Activated T-helper 17 cell treated with anti-CD3 and anti-CD28 coated beads, Interleukin-2, amount 50 U/mL, for 72 hours (primary cell): ENCODE data around the gene ZBED1. TPM values are rescaled to one million over a fixed set of nuclear protein-coding genes. Genes with fewer than 3 reads are reported as not detected.
"Not testable (repeated sequence)": the region's sequence is repeated elsewhere in the genome, so short reads cannot be mapped to it uniquely, and the experiment has no call there.

Source experiments
- ATAC-seq: fragments of 150-1000 bp; cut with Tn5 transposase; replicated peaks from 2 replicates; pipeline ENCODE4 v1.10.0; 2021; ENCODE audit warnings: mild to moderate bottlenecking, moderate library complexity
- H3K27ac Mint-ChIP-seq: one replicate; pipeline ENCODE4 v1.8.0; 2022; ENCODE audit warnings: mixed read lengths
- H3K27me3 Mint-ChIP-seq: one replicate; pipeline ENCODE4 v1.8.0; 2022; ENCODE audit warnings: mixed read lengths
- H3K36me3 Mint-ChIP-seq: one replicate; pipeline ENCODE4 v1.8.0; 2022; ENCODE audit warnings: low read depth, mild to moderate bottlenecking, mixed read lengths
- H3K4me1 Mint-ChIP-seq: one replicate; pipeline ENCODE4 v1.8.0; 2022; ENCODE audit warnings: mixed read lengths
- H3K4me3 Mint-ChIP-seq: one replicate; pipeline ENCODE4 v1.8.0; 2022; ENCODE audit warnings: mild to moderate bottlenecking, mixed read lengths
- H3K9me3 Mint-ChIP-seq: one replicate; pipeline ENCODE4 v1.8.0; 2022; ENCODE audit warnings: mixed read lengths
- total RNA-seq, 2 donors: library from RNA; stranded (reverse); gene quantifications; one replicate each; pipeline ENCODE4 v1.2.3, GENCODE V29; 2022

ZBED1 gene
- total RNA-seq, 2 donors from 2014 or later: 27.4 to 37.6 TPM

DNA sequence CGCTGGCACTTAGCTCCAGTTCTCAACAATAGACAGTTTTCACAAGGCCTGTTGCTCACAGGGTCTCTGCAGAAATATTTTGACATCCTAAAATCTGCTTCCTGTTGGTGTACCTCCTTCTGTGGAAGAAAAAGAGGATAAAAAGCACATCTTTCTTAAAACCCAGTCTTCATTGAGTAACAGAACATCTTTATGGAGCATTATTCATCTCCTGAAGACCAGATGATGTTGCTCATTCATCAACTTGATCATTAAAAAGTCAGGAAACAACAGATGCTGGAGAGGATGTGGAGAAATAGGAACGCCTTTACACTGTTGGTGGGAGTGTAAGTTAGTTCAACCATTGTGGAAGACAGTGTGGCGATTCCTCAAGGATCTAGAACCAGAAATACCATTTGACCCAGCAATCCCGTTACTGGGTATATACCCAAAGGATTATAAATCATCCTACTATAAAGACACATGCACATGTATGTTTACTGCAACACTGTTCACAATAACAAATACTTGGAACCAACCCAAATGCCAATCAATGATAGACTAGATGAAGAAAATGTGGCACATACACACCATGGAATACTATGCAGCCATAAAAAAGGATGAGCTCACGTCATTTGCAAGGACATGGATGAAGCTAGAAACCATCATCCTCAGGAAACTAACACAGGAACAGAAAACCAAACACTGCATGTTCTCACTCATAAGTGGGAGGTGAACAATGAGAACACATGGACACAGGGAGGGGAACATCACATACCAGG, 33.7 kb upstream of the ZBED1 start:
- H3K4me1 Mint-ChIP-seq, H3K4me3 Mint-ChIP-seq, H3K9me3 Mint-ChIP-seq, H3K27ac Mint-ChIP-seq, H3K27me3 Mint-ChIP-seq, ATAC-seq, H3K36me3 Mint-ChIP-seq: not testable (repeated sequence)

DNA sequence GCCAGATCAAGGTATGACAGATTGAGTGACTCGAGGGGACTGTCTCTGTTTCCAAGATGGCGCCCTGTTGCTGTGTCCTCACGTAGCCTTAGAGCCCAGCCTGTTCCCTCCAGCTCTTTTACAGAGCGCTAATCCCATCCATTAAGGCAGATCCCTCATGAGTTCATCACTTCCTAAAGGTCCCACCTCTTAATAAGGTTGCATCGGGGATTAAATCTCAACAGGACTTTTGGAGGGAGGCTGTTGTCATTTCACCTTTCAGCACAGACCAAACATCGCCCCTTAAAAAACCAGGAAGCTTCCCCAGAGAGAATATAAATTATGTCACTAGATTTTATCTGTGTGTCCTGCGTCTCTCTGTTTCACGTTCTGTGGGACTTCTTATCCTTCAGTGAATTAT, 32.6 kb upstream of the ZBED1 start:
- H3K9me3 Mint-ChIP-seq: peaks cover 4% of the 10 kb centered on the region
- no peaks in the 10 kb centered on the region for H3K4me1 Mint-ChIP-seq
- H3K4me3 Mint-ChIP-seq: no peak overlapping the region
- H3K27ac Mint-ChIP-seq: no peak overlapping the region
- peaks cover 4% of the 10 kb centered on the region for H3K27me3 Mint-ChIP-seq
- no peaks in the 10 kb centered on the region for H3K36me3 Mint-ChIP-seq
- ATAC-seq: no peak

DNA sequence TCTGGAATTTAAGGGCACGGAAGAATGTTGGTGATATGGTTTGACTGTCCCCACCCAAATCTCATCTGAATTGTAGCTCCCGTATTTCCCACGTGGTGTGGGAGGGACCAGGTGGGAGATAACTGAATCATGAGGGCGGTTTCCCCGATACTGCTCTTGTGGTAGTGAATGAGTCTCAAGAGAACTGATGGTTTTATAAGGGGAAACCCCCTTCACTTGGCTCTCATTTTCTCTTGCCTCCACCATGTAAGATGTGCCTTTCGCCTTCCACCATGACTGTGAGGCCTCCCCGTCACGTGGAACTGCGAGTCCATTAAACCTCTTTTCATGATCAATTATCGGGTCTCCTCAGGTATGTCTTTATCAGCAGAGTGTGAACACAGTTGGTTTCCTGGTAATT, 25.6 kb upstream of the ZBED1 start:
- no peak overlapping the region for H3K27ac Mint-ChIP-seq
- H3K4me3 Mint-ChIP-seq: no peak overlapping the region
- no peaks in the 10 kb centered on the region for H3K9me3 Mint-ChIP-seq
- H3K36me3 Mint-ChIP-seq: no peaks in the 10 kb centered on the region
- peaks cover 29% of the 10 kb centered on the region for H3K27me3 Mint-ChIP-seq
- ATAC-seq: peak; percentile 46
- no peaks in the 10 kb centered on the region for H3K4me1 Mint-ChIP-seq

DNA sequence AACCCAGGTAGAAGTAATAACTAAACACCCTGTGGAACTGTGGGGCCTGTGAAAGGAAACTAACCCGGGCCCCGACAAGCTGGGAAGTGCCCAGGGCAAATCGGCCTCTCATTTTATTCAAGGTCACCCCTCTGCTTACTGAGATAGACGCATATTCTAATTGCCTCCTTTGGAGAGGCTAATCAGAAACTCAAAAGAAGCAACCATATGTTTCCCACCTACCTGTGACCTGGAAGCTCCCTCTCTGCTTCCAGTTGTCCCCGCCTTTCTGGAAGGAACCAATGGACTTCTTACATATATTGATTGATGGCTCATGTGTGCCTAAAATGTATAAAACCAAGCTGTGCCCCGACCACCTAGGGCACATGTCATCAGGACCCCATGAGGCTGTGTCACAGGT, 23.1 kb upstream of the ZBED1 start:
- no peaks in the 10 kb centered on the region for H3K36me3 Mint-ChIP-seq

DNA sequence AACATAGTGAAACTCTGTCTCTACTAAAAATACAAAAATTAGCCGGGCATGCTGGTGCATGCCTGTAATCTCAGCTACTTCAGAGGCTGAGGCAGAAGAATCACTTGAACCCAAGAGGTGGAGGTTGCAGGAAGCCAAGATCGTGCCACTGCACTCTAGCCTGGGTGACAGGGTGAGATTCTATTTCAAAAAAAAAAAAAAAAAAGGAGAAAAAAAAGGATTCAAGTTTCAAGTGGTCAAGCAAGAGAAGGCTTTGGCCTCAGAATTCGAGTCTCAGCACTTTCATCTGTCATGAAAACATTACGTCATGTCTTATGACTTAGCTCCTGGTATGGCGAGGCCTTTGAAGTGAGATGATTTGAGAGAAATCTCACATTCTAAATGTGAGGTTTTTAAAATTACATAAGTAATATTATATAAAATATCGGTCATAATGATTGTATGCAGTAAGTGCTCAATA, 21.2 kb upstream of the ZBED1 start:
- peaks cover 3% of the 10 kb centered on the region for H3K4me1 Mint-ChIP-seq
- H3K4me3 Mint-ChIP-seq: no peak overlapping the region
- no peaks in the 10 kb centered on the region for H3K36me3 Mint-ChIP-seq
- ATAC-seq: no peak
- no peak overlapping the region for H3K27ac Mint-ChIP-seq
- peaks cover 26% of the 10 kb centered on the region for H3K27me3 Mint-ChIP-seq
- no peaks in the 10 kb centered on the region for H3K9me3 Mint-ChIP-seq

More for the DNA sequence above, 23.1 kb upstream of the ZBED1 start:
- ATAC-seq: no peak
- Mint-ChIP-seq H3K4me3 (no peak overlapping the region), H3K27ac (no peak overlapping the region), H3K27me3 (peaks cover 29% of the 10 kb centered on the region), H3K9me3 (no peaks in the 10 kb centered on the region), H3K4me1 (no peaks in the 10 kb centered on the region)

DNA sequence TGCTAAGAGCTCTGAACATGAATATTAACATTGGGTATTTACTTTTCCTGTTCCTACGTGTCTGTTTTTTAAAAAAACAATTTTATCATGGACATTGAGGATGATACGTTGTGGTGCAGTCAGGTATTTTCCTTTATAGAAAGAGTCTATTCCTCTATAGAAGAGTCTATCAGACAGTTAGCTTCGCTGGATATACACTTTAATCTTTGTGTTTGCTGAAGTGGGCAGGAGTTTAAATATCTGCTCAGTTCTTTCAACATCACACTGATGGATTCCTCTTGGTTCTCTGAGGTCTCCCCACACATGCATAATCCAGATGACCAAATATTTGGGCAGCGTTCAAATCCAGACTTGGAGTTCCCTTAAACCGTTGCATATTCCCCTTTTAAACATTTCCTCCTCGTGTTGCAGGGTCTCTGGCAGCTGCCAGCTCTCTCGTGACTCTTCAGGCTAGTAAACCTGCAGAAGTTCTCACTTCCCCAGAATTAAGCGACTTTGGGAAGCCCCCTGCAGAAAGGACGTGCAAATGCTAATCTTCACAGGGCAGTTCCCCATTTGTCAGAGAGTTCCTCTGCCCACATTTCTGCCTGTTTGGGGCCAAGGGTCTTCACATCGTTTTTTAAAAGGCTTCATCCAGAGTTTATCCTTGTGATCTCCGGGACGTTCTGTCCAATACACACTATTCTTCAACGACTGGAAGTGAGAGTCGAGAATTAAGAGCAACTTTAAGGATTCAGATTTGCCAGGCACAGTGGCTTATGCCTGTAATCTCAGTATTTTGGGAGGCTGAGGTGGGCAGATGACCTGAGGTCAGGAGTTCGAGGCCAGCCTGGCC, 20.5 kb upstream of the ZBED1 start:
- Mint-ChIP-seq H3K4me1 (peaks cover 3% of the 10 kb centered on the region), H3K36me3 (no peaks in the 10 kb centered on the region), H3K9me3 (no peaks in the 10 kb centered on the region), H3K4me3 (no peak overlapping the region), H3K27me3 (peaks cover 23% of the 10 kb centered on the region), H3K27ac (no peak overlapping the region)
- ATAC-seq: no peak

DNA sequence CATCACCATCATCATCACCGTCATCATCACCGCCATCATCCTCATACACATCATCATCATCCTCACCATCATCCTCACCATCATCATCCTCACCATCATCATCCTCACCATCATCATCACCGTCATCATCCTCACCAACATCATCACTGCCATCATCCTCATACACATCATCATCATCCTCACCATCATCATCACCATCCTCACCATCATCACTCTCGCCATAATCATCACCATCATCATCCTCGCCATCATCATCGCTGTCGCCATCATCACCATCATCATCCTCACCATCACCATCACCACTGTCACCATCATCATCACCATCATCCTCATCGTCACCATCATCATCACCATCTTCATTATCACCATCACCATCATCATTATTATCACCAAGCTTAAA, 19.8 kb upstream of the ZBED1 start:
- H3K27me3 Mint-ChIP-seq: peaks cover 21% of the 10 kb centered on the region
- H3K4me1 Mint-ChIP-seq: peaks cover 3% of the 10 kb centered on the region
- ATAC-seq: no peak
- no peak overlapping the region for H3K4me3 Mint-ChIP-seq
- H3K36me3 Mint-ChIP-seq: no peaks in the 10 kb centered on the region
- H3K27ac Mint-ChIP-seq: no peak overlapping the region
- H3K9me3 Mint-ChIP-seq: no peaks in the 10 kb centered on the region

DNA sequence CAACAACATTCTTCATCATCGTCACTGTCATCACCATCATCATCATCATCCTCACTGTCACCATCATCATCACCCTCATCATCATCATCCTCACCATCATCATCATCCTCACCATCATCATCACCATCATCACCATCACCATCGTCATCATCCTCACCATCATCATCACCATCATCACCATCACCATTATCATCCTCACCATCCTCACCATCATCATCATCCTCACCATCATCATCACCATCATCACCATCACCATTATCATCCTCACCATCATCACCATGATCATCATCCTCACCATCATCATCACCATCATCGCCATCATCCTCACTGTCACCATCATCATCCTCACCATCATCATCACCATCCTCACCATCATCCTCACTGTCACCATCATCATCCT, 18.9 kb upstream of the ZBED1 start:
- H3K27ac Mint-ChIP-seq, H3K4me3 Mint-ChIP-seq, ATAC-seq, H3K36me3 Mint-ChIP-seq, H3K9me3 Mint-ChIP-seq, H3K4me1 Mint-ChIP-seq: not testable (repeated sequence)
- peaks cover 17% of the 10 kb centered on the region for H3K27me3 Mint-ChIP-seq

DNA sequence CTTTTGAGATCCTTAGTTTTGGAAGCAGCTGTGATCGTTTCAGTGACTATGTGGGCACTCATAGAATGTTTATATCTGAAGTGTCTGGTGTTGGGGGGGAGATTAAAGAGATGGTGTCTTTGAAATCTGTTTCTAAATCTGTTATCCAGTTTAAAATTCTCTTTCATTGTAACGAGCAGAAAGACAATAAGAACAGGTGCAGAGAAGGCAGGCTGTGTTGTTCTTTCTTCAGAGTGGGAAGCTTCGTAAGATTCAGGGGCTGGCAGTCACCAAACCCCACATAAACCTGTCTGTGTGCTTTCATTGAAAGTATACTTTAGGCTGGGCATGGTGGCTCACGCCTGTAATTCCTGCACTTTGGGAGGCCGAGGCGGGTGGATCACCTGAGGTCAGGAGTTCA, 16.3 kb upstream of the ZBED1 start:
- Mint-ChIP-seq H3K4me1 (peaks cover 3% of the 10 kb centered on the region), H3K9me3 (no peaks in the 10 kb centered on the region), H3K27ac (no peak overlapping the region), H3K36me3 (no peaks in the 10 kb centered on the region), H3K4me3 (no peak overlapping the region), H3K27me3 (peaks cover 14% of the 10 kb centered on the region)
- ATAC-seq: no peak

DNA sequence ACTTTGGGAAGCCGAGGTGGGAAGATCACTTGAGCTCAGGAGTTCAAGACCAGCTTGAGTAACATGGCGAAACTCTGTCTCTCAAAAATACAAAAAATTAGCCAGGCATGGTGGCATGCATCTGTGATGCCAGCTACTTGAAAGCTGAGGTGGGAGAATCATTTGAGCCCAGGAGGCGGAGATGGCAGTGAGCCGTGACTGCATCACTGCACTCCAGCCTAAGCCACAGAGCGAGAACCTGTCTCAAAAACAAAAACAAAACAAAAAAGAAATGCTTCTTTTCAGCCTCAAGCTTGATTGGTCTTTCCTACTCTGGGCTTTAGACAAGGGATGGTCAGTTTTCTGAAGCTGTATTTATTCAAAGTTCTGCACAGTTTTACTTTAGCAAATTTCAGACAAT, 15.8 kb upstream of the ZBED1 start:
- H3K36me3 Mint-ChIP-seq: no peaks in the 10 kb centered on the region

DNA sequence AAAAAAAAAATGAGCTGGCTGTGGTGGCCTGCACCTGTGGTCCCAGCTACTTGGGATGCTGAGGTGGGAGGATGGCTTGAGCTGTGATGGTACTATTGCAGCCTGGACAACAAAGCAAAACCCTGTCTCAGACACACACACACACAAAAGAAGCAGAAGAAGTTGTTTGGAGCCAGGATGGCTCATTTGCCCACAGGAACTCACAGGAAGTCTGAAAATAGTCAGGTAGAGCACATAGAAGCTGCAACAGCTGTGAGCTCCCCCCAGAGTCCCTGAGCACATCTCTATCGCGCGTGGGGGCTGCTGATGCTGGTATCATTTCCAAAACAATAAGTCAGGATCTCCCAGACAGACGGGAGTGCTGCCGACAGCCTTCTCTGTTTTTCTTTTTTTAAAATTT, 13.4 kb upstream of the ZBED1 start:
- ATAC-seq: no peak
- Mint-ChIP-seq H3K4me3 (no peak overlapping the region), H3K27ac (no peak overlapping the region), H3K9me3 (no peaks in the 10 kb centered on the region), H3K4me1 (peaks cover 3% of the 10 kb centered on the region), H3K27me3 (peaks cover 14% of the 10 kb centered on the region), H3K36me3 (no peaks in the 10 kb centered on the region)

More for the DNA sequence above, 15.8 kb upstream of the ZBED1 start:
- Mint-ChIP-seq H3K4me1 (peaks cover 3% of the 10 kb centered on the region), H3K9me3 (no peaks in the 10 kb centered on the region), H3K4me3 (no peak overlapping the region), H3K27me3 (peaks cover 14% of the 10 kb centered on the region), H3K27ac (no peak overlapping the region)
- no peak for ATAC-seq

DNA sequence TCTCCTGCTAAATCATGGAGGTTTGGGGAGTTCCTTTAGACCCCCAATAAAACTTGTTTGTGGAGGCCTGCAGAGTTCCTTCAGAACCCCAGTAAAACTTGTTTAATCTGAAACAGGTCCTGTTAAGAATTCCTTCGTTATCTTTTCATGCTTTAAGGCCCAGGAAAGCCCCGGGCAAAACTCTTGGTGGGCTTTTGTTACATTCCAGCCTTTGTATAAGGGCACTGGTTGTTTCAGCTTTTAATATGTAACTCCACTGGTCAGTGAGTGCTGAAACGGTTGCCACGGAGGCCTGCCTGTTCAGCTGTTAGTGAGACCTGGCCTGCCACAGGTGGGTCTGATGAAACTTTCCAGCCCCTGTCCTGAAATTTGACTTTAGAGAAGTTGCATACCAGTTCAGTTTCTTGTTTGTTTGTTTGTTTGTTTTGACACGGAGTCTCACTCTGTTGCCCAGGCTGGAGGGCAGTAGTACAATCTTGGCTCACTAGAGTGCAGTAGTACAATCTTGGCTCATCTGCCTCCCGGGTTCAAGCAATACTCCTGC, 12.4 kb upstream of the ZBED1 start:
- Mint-ChIP-seq H3K4me1 (peaks cover 3% of the 10 kb centered on the region), H3K4me3 (no peak overlapping the region), H3K27me3 (peaks cover 14% of the 10 kb centered on the region), H3K27ac (no peak overlapping the region), H3K36me3 (no peaks in the 10 kb centered on the region), H3K9me3 (no peaks in the 10 kb centered on the region)
- ATAC-seq: no peak

DNA sequence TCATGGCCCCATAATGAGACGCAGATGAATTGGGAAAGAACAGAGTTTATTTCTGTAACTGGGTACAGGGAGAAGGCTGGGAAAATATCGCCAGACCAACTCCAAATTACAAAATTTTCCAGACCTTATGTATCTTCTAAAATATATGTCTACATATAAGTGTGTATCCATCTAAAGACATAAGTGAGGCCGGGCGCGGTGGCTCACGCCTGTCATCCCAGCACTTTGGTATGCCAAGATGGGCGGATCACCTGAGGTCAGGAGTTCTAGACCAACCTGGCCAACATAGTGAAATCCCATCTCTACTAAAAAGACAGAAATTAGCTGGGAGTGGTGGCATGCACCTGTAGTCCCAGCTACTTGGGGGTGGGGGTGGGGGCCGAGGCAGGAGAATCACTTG, 11.7 kb upstream of the ZBED1 start:
- Mint-ChIP-seq H3K36me3 (no peaks in the 10 kb centered on the region), H3K4me1 (no peaks in the 10 kb centered on the region), H3K4me3 (no peak overlapping the region), H3K9me3 (no peaks in the 10 kb centered on the region), H3K27me3 (peaks cover 8% of the 10 kb centered on the region), H3K27ac (no peak overlapping the region)
- ATAC-seq: no peak

DNA sequence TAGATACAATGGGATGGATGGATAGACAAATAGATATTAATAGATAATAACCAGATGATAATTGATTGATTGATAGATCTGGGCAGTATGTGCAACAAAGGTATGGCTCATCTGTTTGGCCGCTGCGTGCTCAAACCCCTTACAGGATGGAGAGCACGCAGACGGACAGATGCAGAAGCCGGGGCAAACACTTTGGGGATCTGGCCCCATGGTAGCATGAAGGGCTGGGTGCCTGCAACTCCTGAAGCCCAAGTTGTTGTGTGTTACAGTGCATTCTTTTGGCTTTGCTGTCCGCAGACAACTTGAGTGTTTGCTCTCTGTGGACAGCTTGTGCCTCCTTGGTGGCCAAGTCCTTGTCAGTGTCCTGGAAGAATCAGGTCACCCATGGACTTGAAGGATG, 10.6 kb upstream of the ZBED1 start:
- Mint-ChIP-seq H3K27ac (no peak overlapping the region), H3K36me3 (no peaks in the 10 kb centered on the region), H3K4me3 (no peak overlapping the region), H3K9me3 (no peaks in the 10 kb centered on the region), H3K4me1 (no peaks in the 10 kb centered on the region), H3K27me3 (peaks cover 5% of the 10 kb centered on the region)
- no peak for ATAC-seq
